Osteoblast (primary cell): ENCODE measurements around the gene LOXL4. TPM values are rescaled to one million over a fixed set of nuclear protein-coding genes. Genes with fewer than 3 reads are reported as not detected.

Experiments
- DNase-seq: peaks from one replicate; pipeline ENCODE4 v3.0.0; 2011; ENCODE audit warnings: low spot score, mixed read lengths; ENCODE audit not compliant: insufficient read length; ENCODE audit errors: missing footprints
- H2AFZ ChIP-seq: 2 replicates; pipeline ENCODE4 v1.6.0; 2011; ENCODE audit warnings: mild to moderate bottlenecking, low read length
- H3K27ac ChIP-seq: 2 replicates; pipeline ENCODE4 v1.5.1; 2011; ENCODE audit warnings: mild to moderate bottlenecking, low read depth, low read length, moderate library complexity
- H3K27me3 ChIP-seq: 2 replicates; pipeline ENCODE4 v1.6.0; 2012; ENCODE audit warnings: mild to moderate bottlenecking, control low read depth, inconsistent platforms, low read length, moderate library complexity; ENCODE audit not compliant: insufficient read depth
- H3K36me3 ChIP-seq: 2 replicates; pipeline ENCODE4 v1.5.1; 2011; ENCODE audit warnings: mild to moderate bottlenecking, low read length, control low read depth, moderate library complexity; ENCODE audit not compliant: insufficient read depth
- H3K4me1 ChIP-seq: 2 replicates; pipeline ENCODE4 v1.5.1; 2011; ENCODE audit warnings: mild to moderate bottlenecking, low read length, control low read depth, moderate library complexity; ENCODE audit not compliant: insufficient read depth
- H3K4me2 ChIP-seq: 2 replicates; pipeline ENCODE4 v1.6.0; 2011; ENCODE audit warnings: mild to moderate bottlenecking, low read length; ENCODE audit not compliant: insufficient read depth
- H3K4me3 ChIP-seq: fragments of 200-600 bp; sonication (generic); 3 replicates; pipeline ENCODE4 v1.5.1; 2012; ENCODE audit warnings: mild to moderate bottlenecking, low read length, inconsistent platforms; ENCODE audit not compliant: insufficient read depth
- H3K79me2 ChIP-seq: 2 replicates; pipeline ENCODE4 v1.6.0; 2012; ENCODE audit warnings: mild to moderate bottlenecking, low read length, control low read depth, inconsistent platforms; ENCODE audit not compliant: insufficient read depth
- H3K9me3 ChIP-seq: 2 replicates; pipeline ENCODE4 v1.5.1; 2011; ENCODE audit warnings: low read depth, low read length, control low read depth
- H4K20me1 ChIP-seq: 2 replicates; pipeline ENCODE4 v1.6.0; 2012; ENCODE audit warnings: mild to moderate bottlenecking, low read length, control low read depth; ENCODE audit not compliant: insufficient read depth
- total RNA-seq: library from RNA; depleted of rRNA; stranded (reverse); fragments of >200 nt; gene quantifications from 2 replicates; pipeline ENCODE4 v1.2.3, GENCODE V29; 2012
- TF ChIP-seq, protein P1 (sequence below): IDR thresholded peaks from 2 replicates; pipeline ENCODE4 v1.5.1; 2011; ENCODE audit warnings: mild to moderate bottlenecking, low read depth, low read length, moderate library complexity; ENCODE audit errors: extremely low read depth

LOXL4 gene
- total RNA-seq, 1 donor, result 36.6 TPM

GRCh38 chr10:98201760-98202159 lies 66.2 kb downstream of the LOXL4 start:
- no peak overlapping the region for H3K4me2 ChIP-seq
- no peaks in the 10 kb centered on the region for H3K36me3 ChIP-seq
- H3K4me3 ChIP-seq, result no peak overlapping the region
- no peak overlapping the region for H3K27ac ChIP-seq
- TF ChIP-seq, protein P1, sequence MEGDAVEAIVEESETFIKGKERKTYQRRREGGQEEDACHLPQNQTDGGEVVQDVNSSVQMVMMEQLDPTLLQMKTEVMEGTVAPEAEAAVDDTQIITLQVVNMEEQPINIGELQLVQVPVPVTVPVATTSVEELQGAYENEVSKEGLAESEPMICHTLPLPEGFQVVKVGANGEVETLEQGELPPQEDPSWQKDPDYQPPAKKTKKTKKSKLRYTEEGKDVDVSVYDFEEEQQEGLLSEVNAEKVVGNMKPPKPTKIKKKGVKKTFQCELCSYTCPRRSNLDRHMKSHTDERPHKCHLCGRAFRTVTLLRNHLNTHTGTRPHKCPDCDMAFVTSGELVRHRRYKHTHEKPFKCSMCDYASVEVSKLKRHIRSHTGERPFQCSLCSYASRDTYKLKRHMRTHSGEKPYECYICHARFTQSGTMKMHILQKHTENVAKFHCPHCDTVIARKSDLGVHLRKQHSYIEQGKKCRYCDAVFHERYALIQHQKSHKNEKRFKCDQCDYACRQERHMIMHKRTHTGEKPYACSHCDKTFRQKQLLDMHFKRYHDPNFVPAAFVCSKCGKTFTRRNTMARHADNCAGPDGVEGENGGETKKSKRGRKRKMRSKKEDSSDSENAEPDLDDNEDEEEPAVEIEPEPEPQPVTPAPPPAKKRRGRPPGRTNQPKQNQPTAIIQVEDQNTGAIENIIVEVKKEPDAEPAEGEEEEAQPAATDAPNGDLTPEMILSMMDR, result no peak
- H3K9me3 ChIP-seq, result no peaks in the 10 kb centered on the region
- no peak overlapping the region for H2AFZ ChIP-seq
- peaks cover 3% of the 10 kb centered on the region for H4K20me1 ChIP-seq
- H3K4me1 ChIP-seq, result no peaks in the 10 kb centered on the region
- DNase-seq, result no peak
- peaks cover 10% of the 10 kb centered on the region for H3K79me2 ChIP-seq
- no peaks in the 10 kb centered on the region for H3K27me3 ChIP-seq

Other genes with a start within 250 kb of the LOXL4 start
- not detected in 2 replicates for gene CRTAC1, start 237.6 kb downstream of the LOXL4 start, total RNA-seq
- gene R3HCC1L, start 133.5 kb downstream of the LOXL4 start, total RNA-seq, result 13.3 and 15.9 TPM in 2 replicates
- gene PYROXD2, start 147.0 kb upstream of the LOXL4 start, total RNA-seq, result 11.6 and 12.4 TPM in 2 replicates
- 52.1 and 61.9 TPM in 2 replicates for gene HPS1, start 178.7 kb upstream of the LOXL4 start, total RNA-seq